Stimulated activated CD4-positive, alpha-beta T cell treated with anti-CD3 and anti-CD28 coated beads, Interleukin-4, amount 100 ng/mL, for 24 hours (primary cell): ENCODE measurements around the gene LCNL1.

Experiments
- DNase-seq: peaks from one replicate; pipeline ENCODE4 v3.0.0-alpha.2; 2020

LCNL1 gene

DNA sequence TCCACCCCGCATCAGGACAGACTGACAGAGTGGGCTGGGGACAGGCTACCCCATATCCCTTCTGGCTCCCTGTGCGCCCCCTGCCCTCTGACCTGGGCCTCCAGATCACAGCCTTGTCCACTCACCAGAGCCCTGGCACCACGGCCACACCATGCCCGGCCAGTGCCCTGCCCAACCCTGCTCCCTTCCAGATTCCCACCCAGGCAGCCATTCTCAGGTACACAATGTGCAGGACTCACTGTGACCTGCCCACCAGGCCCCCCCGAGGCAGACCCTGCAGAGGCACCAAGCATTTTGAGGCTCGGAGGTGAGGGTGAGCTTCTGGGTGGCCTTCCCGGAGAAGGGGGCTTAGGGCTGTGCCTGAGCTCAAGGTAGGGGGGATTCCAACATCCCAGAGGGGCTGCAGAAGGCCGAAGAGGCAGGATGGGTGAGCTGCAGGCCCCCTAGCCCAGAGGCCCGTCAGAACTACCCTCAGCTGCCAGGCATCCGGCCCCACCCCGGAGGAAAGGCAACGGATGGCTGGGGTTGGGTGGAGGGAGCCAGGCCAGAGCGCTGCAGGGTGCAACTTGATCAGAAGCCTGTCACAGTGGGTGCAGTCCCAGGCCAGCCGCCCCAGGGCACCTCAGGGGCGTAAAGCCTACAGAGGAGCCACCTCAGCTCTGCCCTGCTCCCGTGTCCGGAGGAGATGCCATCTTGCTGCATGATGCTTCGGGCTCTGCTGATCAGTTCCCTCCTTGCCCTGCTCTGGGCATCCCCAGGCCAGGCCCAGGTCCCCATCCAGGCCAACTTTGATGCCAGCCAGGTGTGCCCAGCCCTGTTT, at the start of gene LCNL1:
Gene LCNL1 (plus strand): TSS at position 762 of the 820 bp plus-strand sequence. CDS start 594 bp downstream, outside the sequence.
- DNase-seq: no peak

DNA sequence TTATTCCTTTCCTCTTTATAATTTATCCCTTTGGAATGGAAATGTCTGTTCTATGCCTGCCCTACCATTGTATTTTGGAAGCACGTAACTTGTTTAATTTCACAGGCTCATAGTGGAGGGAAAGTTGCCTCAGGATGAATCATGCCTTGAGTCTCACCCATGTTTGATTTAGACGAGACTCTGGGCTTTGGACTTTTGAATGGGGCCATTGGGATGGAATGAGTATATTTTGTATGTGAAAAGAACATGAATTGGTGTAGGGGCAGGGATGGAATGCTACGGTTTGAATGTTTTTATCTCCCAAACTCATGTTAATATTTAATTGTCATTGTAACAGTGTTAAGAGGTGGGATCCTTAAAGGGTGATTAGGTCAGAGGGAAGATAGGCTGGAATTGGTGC, 48.5 kb upstream of the LCNL1 start:
- no peak for DNase-seq

DNA sequence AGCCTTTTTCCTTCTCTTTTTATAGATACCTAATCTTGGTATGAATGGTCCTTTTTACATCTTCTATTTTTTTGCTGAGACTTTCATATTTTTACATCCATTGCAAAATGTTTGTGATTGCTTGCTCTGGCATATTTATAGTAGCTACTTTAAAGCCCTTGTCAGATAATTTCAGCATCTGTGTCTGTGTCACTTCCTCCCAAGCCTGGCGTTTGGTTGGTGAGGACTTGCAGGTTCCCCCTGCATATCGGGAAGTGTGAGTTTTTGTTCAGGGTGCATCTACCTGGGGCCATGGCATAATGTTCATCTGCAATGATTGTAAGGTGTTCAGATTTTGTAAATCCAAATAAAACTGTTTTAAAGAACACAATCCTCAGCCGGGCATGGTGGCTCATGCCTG, 47.1 kb upstream of the LCNL1 start:
- no peak for DNase-seq

DNA sequence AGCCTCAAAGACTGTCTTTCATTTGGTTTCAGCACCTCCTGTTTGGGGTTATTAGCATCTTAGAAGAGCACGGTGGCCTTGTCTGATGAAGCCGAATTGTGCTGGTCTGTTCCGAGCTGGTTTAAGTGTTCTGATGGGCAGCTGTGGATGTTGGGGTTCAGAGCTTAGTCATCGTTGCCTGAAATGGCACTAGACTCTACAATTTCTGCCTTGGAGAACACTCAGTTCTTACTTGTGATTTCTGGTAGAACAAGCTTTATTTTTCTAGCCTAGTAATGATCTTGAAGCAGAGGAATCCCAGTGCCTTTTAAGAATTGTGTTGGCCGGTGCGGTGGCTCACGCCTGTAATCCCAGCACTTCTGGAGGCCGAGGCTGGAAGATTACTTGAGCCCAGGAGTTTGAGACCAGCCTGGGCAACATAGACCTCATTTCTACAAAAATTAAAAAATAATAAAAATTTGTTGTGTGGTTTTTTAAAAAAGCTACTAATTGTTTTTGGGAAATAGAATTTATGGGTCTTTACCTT, 46.1 kb upstream of the LCNL1 start:
- DNase-seq: no peak

DNA sequence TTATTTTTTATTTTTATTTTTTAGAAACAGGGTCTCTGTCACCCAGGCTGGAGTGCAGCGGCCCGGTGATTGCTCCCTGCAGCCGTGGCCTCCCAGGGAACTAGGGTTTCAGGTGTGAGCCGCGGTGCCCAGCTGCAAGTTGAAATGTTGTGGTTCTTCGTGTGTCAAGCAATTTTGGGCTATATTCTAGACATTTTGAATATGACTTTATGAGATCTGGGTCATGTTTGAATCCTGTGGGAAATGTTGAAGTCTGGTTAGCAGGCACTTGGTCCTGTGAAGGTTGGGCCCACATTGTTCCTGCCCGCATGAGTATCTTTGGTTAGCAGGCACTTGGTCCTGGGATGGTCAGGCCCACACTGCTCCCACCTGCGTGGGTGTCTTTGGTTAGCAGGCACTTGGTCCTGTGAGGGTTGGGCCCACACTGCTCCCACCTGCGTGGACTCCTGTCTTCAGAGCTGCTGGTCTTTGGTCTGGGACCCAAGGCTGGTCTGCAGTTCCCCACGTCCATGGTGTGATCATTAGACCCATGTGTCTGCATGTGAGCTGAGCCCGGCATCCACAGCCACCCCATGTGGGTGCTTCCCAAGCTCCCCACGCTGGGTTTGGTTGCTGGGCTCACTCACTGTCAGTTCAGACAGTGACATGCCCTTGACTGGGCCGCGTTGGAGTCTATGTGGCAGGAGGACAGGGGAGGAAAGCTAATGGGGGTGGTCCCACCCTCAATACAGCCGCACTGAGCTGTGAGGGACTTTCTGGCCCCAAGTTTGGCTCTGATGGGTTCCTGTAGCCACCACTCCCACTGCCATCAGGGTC, 45.4 kb upstream of the LCNL1 start:
- DNase-seq: no peak

DNA sequence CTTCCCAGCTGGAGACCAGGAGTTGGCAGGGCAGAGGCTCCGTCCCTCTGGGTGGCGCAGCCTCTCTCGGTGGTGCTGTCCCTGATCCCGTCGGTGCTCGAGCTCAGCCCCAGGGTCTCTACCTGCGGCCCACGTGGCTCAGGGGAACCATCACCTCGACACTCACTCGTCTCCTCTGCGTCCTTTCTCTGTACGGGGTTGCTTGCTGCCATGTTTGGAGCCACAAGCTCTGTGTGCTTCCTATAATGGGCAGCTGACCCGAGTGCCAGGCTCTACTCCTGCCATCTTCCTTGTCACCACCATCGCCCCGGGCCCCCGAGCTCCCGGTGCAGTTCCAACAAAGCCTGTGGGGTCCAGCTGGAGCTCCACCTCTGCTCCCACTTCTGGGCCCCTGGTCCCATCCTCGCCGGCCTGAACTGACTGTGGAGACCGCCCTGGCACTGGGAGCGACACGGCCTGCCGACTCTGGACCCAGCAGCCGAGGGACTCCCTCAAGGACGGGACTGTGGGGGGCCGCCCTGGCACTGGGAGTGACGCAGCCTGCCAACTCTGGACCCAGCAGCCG, 43.3 kb upstream of the LCNL1 start:
- no peak for DNase-seq

DNA sequence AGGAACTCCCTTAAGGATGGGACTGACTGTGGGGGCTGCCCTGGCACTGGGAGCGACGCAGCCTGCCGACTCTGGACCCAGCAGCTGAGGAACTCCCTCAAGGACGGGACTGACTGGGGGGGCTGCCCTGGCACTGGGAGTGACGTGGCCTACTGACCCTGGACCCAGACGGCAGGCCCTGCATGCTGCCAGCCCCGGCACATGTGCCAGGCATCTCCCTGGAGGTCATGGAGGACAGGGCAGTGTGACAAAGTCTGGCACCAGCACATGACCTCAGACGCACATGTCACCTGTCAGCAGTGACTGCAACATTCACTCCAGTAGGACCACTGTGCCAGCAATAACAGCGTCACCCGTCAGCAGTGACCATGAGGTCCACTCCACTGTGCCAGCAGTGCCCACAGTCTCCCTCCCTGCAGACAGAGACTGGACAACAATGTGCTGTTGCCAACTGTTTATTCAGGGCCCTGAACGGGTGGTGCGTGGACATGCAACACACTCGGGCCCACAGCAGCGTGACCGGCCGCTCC, 42.7 kb upstream of the LCNL1 start:
- no peak for DNase-seq

DNA sequence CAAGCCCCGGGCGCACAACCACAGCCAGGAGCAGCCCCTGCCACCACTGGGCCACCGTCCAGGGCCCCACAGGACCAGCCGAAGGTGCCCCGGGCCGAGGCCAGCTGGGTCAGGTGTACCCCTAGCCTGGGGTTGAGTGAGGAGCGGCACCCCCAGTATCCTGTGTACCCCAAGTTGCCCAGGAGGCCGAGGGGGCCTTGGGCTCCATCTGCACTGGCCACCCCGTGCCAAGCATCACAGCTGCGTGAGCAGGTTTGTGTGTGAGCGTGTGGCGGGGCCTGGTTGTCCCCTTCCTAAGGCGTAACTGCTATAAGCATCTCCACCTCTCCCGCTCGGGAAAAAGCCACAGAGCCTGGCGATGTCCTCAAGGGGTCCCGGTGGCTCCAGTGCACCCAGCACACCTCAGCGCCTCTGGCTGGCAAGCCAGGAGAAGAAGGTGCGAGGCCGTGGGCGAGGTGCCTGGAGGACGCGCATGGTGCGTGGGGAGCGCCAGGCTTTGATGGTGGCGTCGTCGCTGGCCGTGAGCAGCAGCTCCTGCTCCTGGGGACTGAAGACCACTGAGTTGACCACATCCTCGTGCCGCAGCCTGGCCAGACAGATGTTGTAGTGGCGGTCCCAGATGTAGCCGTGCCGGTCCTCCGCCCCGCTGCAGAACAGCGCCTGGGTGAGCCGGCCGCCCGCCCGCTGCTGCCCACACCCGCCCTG, 42.1 kb upstream of the LCNL1 start:
- DNase-seq: no peak

DNA sequence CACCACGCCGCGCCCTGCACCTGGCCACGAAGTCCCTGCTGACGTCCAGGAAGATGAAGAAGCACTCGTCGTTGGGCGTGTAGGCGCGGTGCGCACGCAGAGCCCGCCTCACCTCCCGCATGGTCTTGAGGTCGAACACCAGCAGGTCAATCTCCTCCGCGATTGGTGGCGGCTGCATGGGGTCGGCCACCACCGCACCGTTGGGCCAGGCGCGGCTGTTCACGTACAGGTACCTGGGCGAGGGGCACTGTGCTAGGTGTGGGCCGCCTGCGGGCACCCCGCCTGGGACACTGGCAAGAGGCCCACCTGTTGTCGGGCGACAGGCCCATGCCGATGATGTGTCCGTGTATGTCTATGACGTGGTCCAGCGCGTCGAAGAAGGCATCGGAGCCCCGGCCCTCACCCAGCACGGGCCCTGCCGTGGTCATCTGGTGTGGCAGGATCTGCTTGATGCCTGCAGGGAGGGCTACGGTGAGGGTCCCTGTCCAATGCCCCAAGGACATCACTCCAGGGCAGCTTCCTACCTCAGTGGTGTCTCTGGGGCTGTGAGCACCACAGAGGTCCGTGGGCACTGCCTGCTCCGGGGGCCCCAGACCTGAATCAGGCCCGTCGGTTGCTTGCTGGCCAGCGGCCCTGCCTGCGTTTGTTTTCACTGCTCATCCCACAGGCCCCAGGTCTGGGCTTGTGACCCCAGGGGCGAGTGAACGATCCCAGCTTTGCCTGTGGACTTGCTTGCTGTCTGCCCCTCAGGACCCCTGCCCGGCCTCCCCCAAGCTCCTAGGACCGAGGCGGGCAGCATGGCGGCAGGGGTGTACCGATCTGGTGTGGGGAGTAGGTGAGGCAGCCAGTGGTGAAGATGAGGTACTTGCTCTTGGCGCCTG, 41.3 kb upstream of the LCNL1 start:
- DNase-seq: no peak

DNA sequence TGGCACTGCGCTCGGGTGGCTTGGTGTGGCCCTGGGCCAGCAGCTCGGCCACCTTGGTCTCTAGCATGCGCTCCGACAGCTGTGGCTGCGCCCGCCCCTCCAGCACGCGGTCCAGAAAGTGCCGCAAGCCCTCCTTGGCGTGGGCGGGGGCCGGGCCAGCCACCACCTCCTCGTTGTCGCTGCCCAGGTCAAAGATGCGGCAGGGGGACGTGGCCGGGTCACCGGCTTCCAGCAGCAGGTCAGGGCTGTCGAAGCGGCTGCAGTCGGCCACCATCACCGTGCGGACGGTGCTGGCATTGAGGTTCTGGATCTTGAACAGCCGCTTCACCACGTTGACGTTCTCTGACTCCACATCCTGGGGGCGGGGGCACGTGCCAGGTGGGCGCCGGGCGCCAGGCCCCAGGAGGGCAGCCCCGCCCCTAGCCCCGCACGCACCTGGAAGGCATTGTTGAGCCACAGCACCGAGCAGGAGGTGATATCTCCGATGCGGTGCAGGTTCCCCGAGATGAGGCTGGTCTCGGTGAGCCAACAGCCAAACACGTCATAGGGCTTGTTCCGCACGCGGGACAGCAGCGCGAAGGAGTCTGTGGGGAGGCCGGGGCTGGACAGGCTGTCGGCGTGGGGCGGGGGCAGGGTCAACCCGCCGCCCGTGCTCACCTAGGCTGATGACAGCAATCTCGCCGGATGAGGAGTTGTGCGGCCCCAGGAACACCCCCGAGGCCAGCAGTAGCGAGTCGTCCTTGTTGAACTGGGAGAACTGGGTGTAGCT, 40.5 kb upstream of the LCNL1 start:
- no peak for DNase-seq

DNA sequence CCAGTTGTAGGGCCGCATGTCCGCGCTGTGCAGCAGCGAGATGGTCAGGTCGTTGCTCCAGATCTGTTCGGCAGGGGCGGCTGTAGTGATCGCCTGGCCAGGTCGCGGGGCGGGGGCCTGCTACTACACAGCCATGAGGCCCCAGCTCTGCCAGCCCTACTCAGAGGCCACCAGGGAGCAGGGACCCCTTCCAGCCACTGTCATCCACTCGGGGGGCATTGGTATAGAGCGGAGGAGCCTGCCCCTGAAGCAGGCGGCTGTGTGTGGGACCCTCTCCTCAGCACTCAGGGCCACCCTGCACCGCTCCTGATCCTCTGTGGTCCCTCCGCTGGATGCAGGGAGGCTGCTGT, 39.9 kb upstream of the LCNL1 start:
- DNase-seq: no peak

DNA sequence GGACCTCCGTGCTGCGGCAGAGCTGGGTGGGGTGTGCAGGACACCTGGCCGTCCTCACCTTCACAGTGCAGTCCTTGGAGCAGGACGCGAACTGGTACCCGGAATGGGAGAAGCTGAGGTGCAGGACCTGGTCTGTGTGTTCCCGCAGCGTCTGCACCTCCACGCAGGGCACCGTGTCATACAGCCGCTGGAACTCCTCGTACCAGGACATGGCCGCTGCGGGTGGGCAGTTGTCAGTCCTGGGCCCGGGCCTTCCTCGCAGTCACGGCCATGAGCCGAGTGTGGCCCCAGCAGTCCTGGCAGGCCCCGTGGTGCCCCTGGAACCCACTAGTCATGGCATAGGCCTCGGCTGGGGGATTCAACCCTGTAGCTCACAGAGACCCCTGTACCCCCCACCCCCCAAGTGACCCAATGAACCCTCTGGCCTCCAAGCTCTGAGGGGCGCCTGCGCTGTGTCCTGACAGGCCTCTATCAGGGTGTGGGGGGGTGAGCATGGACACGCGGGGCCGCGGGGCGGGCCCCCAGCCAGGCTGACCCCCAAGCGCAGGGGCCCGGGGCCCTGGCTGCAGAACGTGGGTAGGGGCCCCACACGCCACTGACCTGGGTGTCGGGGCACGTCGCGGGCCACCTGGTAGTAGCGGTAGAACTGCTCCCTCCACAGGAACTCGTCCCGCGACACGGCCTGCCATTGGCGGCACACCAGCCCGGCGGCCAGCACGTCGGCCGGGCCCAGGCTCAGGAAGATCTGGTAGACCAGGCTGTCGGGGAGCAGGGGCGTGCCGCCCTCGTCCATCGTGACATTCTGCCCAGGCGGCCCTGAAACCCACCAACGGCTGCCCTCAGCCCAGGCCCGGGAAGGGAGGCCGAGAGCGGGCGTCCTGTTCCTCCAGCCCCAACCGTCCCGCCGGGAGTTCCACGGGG, 39.2 kb upstream of the LCNL1 start:
- DNase-seq: peak; percentile 35

DNA sequence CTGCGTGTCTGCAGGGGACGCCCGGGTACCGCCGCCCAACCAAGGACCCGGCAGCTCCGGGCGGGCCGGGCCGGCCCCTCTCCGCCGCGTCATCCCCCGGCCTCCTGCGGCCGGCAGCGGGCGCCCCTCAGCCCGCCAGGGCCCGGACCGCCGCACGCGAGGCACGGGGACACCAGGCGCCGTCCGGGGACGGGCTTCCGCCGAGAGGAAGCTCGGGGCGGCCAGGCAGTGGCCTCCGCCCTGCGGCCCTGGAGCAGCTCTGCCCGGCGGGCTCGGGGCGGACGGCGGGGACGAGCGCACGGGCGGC, 38.6 kb upstream of the LCNL1 start:
- DNase-seq: no peak

DNA sequence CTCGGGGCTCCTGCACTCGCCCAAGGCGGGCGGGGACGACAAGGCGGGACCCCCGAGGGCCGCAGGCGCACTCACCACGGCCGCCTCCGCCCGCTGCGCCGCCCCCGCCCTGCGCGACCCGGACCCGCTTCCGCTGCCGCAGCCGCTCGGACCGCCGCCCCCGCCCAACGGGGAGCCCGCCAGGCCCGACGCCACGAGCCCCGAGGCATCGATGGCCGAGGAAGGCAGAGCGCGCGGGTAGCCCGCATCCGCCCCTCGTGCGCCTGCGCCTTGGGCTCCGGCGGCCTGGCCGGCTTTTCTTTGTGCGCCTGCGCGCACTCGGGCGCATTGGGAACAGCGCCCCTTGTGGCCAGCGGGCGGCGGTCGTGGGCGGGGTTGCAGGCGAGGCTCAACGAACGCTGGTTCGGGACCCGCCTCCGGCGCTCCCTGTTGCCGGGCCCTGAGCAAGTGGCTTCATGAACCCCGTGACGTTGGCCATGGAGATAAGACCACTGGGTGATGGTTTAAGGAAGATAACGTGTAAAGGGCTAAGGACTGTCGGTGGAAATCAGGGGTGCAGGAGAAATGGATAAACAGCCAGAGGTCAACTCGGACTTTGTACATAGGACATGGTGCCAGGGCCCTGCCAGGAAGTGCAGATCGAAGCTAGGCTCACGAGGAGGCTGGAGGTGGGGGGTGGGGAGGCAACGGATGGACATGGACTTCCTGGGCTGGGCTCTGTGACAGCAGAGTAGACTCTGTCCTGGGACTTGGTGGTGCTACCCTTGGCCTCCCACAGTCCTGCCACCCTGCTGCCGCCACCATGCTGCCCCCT, 38.1 kb upstream of the LCNL1 start, which contains the start of the genes C8G and FBXW5:
Gene C8G (plus strand): TSS at position 725 of the 814 bp plus-strand sequence. CDS start 78 bp downstream, at position 803.
Gene FBXW5 (minus strand): TSS at position 220 of the 814 bp plus-strand sequence. CDS start 655 bp downstream, outside the sequence.
- DNase-seq: peak; percentile 93

DNA sequence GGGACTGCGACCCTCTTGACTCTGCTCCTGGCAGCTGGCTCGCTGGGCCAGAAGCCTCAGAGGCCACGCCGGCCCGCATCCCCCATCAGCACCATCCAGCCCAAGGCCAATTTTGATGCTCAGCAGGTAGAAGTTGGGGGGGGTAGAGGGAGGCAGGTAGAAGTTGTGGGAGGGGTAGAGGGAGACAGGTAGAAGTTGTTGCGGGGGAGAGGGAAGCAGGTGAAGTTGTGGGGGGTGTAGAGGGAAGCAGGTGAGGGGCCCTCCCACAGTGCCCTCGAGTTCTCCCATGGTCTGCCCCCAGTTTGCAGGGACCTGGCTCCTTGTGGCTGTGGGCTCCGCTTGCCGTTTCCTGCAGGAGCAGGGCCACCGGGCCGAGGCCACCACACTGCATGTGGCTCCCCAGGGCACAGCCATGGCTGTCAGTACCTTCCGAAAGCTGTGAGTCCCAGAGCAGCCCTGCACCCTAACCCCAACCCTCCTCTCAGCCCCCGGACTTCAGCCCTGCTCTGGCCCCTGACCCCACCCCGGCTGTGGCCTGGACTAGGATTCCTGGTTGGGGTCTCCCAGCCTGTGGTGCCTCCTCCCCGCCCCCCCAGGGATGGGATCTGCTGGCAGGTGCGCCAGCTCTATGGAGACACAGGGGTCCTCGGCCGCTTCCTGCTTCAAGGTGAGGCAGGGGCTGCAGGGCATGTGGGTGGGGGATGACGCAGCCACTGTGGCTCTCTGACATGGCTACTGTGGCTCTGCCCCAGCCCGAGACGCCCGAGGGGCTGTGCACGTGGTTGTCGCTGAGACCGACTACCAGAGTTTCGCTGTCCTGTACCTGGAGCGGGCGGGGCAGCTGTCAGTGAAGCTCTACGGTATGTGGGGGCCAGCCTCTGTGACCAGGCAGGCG, 37.2 kb upstream of the LCNL1 start:
- no peak for DNase-seq

DNA sequence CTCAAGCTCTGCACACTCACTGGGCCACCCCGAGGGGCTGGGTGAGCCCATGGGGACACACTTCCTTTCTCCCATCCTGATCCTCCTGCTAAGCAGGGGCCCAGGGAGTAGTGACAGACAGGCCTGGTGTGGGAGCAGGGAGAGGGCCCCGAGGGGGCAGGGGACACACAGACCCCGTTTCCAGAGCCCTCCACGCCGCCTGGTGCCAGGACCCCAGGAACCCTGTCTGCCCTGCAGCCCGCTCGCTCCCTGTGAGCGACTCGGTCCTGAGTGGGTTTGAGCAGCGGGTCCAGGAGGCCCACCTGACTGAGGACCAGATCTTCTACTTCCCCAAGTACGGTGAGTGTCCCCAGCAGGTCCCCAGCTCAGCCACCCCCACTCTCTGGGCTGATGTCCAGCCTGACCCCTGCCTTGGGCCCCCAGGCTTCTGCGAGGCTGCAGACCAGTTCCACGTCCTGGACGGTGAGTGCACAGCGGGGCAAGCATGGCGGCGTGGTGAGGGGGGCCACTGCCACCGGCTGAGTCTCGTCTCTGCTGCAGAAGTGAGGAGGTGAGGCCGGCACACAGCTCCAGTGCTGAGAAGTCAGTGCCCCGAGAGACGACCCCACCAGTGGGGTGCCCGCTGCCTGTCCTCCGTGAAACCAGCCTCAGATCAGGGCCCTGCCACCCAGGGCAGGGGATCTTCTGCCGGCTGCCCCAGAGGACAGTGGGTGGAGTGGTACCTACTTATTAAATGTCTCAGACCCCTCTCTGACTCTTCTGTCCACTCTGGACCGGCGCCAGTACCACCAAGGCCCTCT, 36.4 kb upstream of the LCNL1 start:
- DNase-seq: no peak
